Loucy (cell line): ENCODE measurements around the gene ALDH3A1.

Experiments
- EZH2phosphoT487 ChIP-seq: fragments of 200-600 bp; IDR thresholded peaks from 2 replicates; pipeline ENCODE4 v1.6.1; 2018; ENCODE audit warnings: antibody characterized with exemption, mild to moderate bottlenecking, moderate library complexity, borderline replicate concordance
- TF ChIP-seq, protein P1 (sequence below): fragments of 200-600 bp; sonication (generic); conservative IDR thresholded peaks from 2 replicates; pipeline ENCODE4 v1.5.1; 2014; ENCODE audit warnings: mild to moderate bottlenecking, antibody characterized with exemption, low read length

DNA sequence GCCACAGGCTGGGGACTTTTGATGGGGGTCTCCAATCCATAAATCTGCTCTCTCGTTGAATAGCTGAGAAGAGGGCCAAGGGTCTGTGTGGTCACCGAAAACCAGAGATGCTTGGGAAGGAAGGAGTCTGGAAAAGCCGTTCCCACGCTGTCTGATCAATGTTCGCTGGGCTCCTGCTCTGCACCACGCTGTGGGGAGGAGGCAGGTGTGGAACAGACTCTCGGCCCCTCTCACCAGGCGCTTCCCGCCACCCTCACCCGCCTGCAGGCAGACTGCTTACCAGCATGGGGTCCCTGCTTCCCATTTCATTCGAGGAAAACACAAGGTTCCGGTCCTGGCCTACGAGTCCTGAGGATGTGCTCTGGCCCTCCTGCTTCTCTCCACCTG lies 702 bp upstream of the ALDH3A1 start:
- TF ChIP-seq, protein P1, sequence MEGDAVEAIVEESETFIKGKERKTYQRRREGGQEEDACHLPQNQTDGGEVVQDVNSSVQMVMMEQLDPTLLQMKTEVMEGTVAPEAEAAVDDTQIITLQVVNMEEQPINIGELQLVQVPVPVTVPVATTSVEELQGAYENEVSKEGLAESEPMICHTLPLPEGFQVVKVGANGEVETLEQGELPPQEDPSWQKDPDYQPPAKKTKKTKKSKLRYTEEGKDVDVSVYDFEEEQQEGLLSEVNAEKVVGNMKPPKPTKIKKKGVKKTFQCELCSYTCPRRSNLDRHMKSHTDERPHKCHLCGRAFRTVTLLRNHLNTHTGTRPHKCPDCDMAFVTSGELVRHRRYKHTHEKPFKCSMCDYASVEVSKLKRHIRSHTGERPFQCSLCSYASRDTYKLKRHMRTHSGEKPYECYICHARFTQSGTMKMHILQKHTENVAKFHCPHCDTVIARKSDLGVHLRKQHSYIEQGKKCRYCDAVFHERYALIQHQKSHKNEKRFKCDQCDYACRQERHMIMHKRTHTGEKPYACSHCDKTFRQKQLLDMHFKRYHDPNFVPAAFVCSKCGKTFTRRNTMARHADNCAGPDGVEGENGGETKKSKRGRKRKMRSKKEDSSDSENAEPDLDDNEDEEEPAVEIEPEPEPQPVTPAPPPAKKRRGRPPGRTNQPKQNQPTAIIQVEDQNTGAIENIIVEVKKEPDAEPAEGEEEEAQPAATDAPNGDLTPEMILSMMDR, result no peak
- no peak for TF ChIP-seq EZH2phosphoT487
